ENCODE measurements around the gene BDH1.

Gene BDH1

DNA sequence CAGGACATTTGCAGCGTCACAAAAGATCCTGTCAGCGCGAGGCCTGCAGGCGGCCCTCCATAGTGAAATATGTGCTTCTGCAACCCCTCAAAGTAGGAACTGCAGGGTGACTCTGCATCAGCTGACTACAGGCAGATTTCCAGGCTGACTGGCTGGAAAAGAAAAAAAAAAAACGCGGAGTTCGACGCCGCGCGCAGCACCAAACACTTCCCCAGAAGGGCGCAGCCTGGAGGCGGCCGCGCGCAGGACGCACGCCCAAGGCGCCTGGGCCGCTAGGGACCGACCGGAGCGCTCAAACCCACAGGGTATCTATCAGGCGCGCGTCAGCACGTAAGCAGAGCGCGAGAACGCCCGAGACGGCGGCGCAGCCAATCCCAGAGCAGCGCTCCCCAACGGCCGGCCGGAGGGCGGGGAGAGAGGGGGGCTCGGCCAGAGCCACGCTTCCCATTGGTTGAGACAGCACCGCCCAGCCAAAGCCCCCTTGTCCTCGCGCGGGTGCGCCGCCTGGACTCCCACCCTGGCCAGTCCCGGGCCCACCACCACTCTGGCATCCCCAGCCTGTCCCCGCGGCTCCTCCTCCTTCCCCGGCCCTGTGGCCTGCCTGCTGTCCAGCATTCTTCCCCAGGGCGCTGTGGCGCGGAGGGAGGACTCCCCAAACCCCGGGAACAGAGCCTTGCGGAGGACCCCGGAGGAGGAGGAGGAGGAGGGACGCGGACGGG is 1.0 kb downstream of the BDH1 start:
- DNase-seq (ENCODE audit: low read depth, low spot score), result peak; percentile 94

DNA sequence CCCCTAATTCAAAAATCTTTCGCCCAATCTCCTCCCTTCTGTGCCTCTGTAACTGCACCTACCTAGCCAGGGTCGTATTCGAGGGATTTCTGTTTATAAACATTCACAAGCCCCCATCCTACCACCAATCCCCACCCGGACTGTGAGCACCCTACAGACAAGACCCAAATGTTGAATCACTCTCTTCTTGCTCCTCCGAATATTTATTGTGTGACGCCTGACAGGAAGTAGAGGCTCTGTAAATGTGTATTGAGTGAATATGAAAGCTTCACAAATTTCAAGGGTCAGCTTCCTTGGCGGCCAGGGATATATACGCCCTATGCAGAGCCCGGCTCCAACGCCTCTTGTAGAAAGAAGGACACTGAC is 1.6 kb downstream of the BDH1 start:
- no peak for DNase-seq (ENCODE audit: low read depth, low spot score)
- peak overlapping the region; percentile 91 for H3K4me3 ChIP-seq (ENCODE audit: low read length)

More for the DNA sequence above, 1.0 kb downstream of the BDH1 start:
- H3K4me3 ChIP-seq (ENCODE audit: low read length), result peak overlapping the region; percentile 91

- no peak overlapping the region for H3K4me3 ChIP-seq (ENCODE audit: low read length)
- DNase-seq (ENCODE audit: low read depth, low spot score), result no peak
Observed at GRCh38 chr3:197552198-197552597, 3.6 kb downstream of the BDH1 start.

- H3K4me3 ChIP-seq (ENCODE audit: low read length), result no peak overlapping the region
- DNase-seq (ENCODE audit: low read depth, low spot score), result no peak
Observed at GRCh38 chr3:197550489-197550888, 5.3 kb downstream of the BDH1 start.

GRCh38 chr3:197549261-197549885 is 6.4 kb downstream of the BDH1 start:
- no peak overlapping the region for H3K4me3 ChIP-seq (ENCODE audit: low read length)
- no peak for DNase-seq (ENCODE audit: low read depth, low spot score)

DNA sequence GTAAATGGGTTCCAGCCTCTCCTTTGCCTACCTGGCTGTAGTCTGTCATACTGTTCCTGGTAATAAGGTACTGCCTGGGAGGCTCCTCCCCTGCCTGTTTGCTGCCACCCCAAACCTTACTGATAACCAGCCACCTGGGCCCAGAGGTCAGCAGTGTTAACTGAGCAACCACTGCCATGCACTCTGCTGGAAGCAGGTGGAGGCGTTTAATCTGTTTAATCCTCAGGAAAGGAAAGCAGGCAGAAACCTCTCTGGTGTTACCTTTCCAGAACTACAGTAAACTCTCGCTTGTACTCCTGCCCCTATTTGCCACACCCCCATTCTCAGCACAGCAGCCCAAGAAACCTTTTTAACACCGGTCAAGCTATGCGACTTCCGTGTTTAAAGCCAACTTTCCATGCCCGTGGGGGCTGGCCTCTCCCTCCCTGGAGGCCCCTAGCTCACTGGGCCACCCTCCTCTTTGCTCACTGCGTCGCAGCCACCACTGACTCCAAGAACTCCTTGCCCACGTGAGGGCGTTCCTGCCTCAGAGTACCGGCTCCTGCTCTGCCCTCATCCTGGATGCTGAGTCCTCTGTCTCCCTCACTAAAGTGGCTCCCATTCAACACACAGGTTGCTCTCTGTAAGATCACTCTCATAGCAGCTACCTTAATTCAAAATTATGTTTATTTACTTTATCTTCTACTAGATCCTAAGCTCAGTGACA is 8.3 kb downstream of the BDH1 start:
- no peak for DNase-seq (ENCODE audit: low read depth, low spot score)
- no peak overlapping the region for H3K4me3 ChIP-seq (ENCODE audit: low read length)

- DNase-seq (ENCODE audit: low read depth, low spot score), result no peak
- no peak overlapping the region for H3K4me3 ChIP-seq (ENCODE audit: low read length)
Observed at GRCh38 chr3:197546307-197547085, 9.3 kb downstream of the BDH1 start.

DNA sequence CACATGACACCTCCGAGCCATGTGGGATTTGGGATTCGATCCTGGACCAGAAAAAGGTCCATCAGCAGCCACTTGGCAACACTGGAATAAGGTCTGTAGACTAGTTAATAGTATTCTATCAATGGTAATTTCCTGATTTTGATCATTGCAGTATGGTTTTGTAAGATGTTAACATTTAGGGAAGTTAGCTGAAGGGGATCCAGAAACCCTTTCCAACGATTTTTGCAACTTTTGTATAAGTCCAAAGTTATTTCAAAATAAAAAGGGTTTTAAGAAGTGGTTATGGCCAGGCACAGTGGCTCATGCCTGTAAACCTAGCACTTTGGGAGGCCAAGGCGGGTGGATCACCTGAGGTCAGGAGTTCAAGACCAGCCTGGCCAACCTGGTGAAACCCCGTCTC is 10.2 kb downstream of the BDH1 start:
- no peak overlapping the region for H3K4me3 ChIP-seq (ENCODE audit: low read length)
- no peak for DNase-seq (ENCODE audit: low read depth, low spot score)

DNA sequence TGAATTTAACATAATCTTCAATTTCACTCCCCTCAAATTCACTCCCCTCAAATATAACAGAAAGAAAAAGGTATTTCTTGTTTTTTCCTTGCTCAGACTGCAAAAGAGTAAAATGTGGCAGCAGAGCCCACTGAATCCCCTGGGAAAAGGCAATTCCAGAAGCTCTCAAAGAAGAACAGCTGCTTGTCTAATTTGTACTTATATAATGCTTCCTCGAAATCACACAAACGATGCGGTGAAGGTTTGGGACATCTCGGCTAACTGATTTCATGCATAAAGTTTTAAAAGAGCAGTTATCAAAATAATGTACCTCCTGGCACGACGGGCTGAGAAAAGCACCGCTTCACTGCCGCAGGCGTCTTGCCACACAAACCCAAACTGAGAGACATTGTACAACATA is 10.7 kb downstream of the BDH1 start:
- H3K4me3 ChIP-seq (ENCODE audit: low read length), result no peak overlapping the region
- DNase-seq (ENCODE audit: low read depth, low spot score), result no peak

- DNase-seq (ENCODE audit: low read depth, low spot score), result no peak
Observed at GRCh38 chr3:197542741-197543454, 12.9 kb downstream of the BDH1 start.

DNA sequence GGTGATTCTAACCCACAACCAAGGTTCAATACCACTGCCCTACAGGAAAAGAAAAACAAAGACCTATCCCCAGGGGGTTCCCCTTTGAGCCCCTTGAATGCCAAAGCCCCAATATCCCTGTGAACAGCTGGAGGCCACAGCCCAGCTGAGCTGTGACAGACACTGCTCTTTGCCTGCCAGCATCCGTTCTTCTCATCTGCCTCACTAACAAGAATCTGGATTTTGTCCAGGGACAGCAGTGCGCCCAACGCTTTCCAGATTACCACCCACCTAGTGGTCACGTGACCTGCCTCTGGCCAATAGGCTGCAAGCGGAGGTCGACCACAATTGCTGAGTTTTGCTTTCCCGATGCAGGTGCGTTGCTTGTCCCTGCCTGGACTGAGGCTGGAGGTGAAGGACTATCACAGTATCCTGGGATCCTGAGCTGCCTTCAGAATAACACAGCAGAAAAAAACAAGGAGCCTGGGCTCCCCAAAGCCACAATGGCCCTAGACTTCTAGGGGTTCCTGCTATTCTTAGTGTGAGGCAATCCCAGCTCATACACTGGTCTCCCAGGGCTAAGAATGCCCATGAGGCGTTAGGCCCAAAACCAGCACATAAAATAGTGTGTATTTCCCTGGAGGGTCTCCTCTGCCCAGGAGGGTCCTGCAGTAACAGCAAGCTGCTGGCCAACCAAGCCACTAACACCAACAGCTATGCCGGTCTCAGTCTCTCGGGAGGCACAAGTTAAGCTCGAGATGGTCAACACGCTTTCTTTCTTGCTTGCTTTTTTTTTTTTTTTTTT is 13.8 kb downstream of the BDH1 start:
- DNase-seq (ENCODE audit: low read depth, low spot score), result no peak
- no peak overlapping the region for H3K4me3 ChIP-seq (ENCODE audit: low read length)

More at GRCh38 chr3:197542741-197543454, 12.9 kb downstream of the BDH1 start:
- H3K4me3 ChIP-seq (ENCODE audit: low read length), result no peak overlapping the region

DNA sequence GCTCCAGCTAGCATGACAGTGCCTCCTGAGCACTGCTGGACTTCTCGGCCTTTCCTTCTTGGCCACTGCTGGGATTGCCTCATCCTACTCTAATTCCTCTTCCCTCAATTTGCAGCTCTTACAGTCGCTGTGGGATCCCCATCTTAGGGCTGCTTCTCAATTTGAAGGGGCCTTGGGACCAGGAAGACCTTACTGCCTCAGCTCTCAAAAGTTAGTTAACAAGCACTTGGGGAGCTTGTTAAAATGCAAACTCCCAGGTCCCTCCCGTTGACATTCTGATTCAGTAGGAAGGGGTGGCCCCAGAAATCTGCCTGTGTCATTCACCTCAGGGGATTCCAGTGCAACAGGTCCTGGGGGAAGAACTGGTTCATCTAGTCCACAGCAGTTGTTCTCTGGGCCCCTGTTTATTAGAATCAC is 14.8 kb downstream of the BDH1 start:
- H3K4me3 ChIP-seq (ENCODE audit: low read length), result no peak overlapping the region
- DNase-seq (ENCODE audit: low read depth, low spot score), result no peak

DNA sequence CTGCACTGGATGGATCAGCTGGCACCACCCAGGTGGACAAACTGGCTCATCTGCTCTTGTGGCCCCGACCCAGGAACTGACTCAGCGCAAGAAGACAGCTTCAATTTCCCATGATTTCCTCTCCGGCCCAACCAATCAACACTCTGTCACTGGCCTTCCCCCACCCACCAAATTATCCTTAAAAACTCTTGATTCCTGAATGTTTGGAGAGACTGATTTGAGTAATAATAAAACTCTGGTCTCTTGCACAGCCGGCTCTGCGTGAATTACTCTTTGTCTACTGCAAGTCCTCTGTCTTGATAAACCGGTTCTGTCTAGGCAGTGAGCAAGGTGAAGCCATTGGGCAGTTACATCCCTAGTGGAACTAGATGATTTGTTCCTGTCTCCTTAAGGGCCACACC is 16.1 kb downstream of the BDH1 start:
- no peak overlapping the region for H3K4me3 ChIP-seq (ENCODE audit: low read length)
- no peak for DNase-seq (ENCODE audit: low read depth, low spot score)

GRCh38 chr3:197533927-197534725 is 21.6 kb downstream of the BDH1 start:
- DNase-seq (ENCODE audit: low read depth, low spot score), result no peak
- H3K4me3 ChIP-seq (ENCODE audit: low read length), result no peak overlapping the region

- H3K4me3 ChIP-seq (ENCODE audit: low read length), result no peak overlapping the region
- DNase-seq (ENCODE audit: low read depth, low spot score), result no peak
Observed at GRCh38 chr3:197533396-197533795, 22.4 kb downstream of the BDH1 start.

- DNase-seq (ENCODE audit: low read depth, low spot score), result no peak
- H3K4me3 ChIP-seq (ENCODE audit: low read length), result no peak overlapping the region
Observed at GRCh38 chr3:197532388-197532787, 23.4 kb downstream of the BDH1 start.

- no peak for DNase-seq (ENCODE audit: low read depth, low spot score)
- H3K4me3 ChIP-seq (ENCODE audit: low read length), result no peak overlapping the region
Observed at GRCh38 chr3:197528190-197528589, 27.6 kb downstream of the BDH1 start.

DNA sequence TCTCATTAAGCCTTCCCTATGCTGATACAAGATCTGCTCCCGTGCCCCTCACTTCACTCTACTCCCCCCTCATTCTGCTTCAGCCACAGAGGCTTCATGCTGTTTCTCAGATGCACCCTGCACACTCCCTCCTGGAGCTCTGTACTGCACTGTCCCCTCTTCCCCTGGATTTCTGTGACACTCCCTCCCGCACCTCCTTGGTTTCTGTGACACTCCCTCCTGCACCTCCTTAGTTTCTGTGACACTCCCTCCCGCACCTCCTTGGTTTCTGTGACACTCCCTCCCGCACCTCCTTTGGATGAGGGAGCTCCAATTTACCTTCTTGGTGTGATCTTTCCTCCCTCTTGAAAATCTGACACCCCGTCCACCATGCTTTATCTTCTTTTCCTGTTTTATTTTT is 28.2 kb downstream of the BDH1 start:
- DNase-seq (ENCODE audit: low read depth, low spot score), result no peak
- H3K4me3 ChIP-seq (ENCODE audit: low read length), result no peak overlapping the region

All from Jurkat, Clone E6-1 (cell line).